Hepatocyte (in vitro differentiated cells): Measurements from ENCODE around the gene SERPINF2. TPM values are rescaled to one million over a fixed set of nuclear protein-coding genes. Genes with fewer than 3 reads are reported as not detected.
A peak's percentile ranks its signal among the peaks of the same experiment; 100 is the strongest.

Experiments
- microRNA counts: library from miRNA; unstranded; fragments of <30 nt; microRNA quantifications from one replicate; lab custom pipeline; 2017
- polyA plus RNA-seq: library from polyadenylated mRNA; unstranded; fragments of >200 nt; fragmentation: Nextera tagmentation; extraction: Ambion mirVana; gene quantifications from 2 replicates; pipeline ENCODE4 v1.2.1, GENCODE V29; 2016
- total RNA-seq: library from RNA; depleted of rRNA; stranded (reverse); fragments of >200 nt; gene quantifications from 2 replicates; pipeline ENCODE4 v1.2.3, GENCODE V29; 2014

The SERPINF2 gene
- total and polyA plus RNA-seq, 2 experiments from 2014 or later: 127 to 164 TPM

MicroRNAs within 50 kb of the gene (microRNA counts, 767-probe panel; counts per million panel counts)
- 8,628 counts per million, percentile 60 among the panel's probes with 10 or more counts for microRNA hsa-miR-22-3p (lab: Ali Mortazavi, UCI)

Other genes with a start within 250 kb of the SERPINF2 start
- 34.7 and 48.4 TPM in 2 replicates for gene INPP5K, start 226.3 kb upstream of the SERPINF2 start, total RNA-seq
- gene INPP5K, start 226.3 kb upstream of the SERPINF2 start, polyA plus RNA-seq: 33.5 and 40.4 TPM in 2 replicates
- gene PITPNA, start 180.1 kb upstream of the SERPINF2 start, total RNA-seq: 25.4 and 26.8 TPM in 2 replicates
- gene PITPNA, start 180.1 kb upstream of the SERPINF2 start, polyA plus RNA-seq: 55.0 and 58.0 TPM in 2 replicates
- 6.0 and 6.1 TPM in 2 replicates for gene SLC43A2, start 114.0 kb upstream of the SERPINF2 start, total RNA-seq
- 9.8 and 10.2 TPM in 2 replicates for gene SLC43A2, start 114.0 kb upstream of the SERPINF2 start, polyA plus RNA-seq
- gene SCARF1, start 97.1 kb upstream of the SERPINF2 start, total RNA-seq: 0.93 and 1.2 TPM in 2 replicates
- 1.0 and 2.0 TPM in 2 replicates for gene SCARF1, start 97.1 kb upstream of the SERPINF2 start, polyA plus RNA-seq
- 10.3 and 13.7 TPM in 2 replicates for gene RILP, start 93.0 kb upstream of the SERPINF2 start, total RNA-seq
- gene RILP, start 93.0 kb upstream of the SERPINF2 start, polyA plus RNA-seq: 9.9 and 11.1 TPM in 2 replicates
- gene PRPF8, start 58.0 kb upstream of the SERPINF2 start, total RNA-seq: 100 and 107 TPM in 2 replicates
- gene PRPF8, start 58.0 kb upstream of the SERPINF2 start, polyA plus RNA-seq: 119 and 125 TPM in 2 replicates
- gene TLCD2, start 32.5 kb upstream of the SERPINF2 start, total RNA-seq: 4.5 and 4.9 TPM in 2 replicates
- 2.0 and 3.0 TPM in 2 replicates for gene TLCD2, start 32.5 kb upstream of the SERPINF2 start, polyA plus RNA-seq
- 16.9 and 24.4 TPM in 2 replicates for gene WDR81, start 18.2 kb upstream of the SERPINF2 start, total RNA-seq
- 24.0 and 27.6 TPM in 2 replicates for gene WDR81, start 18.2 kb upstream of the SERPINF2 start, polyA plus RNA-seq
- gene SERPINF1, start 19.2 kb downstream of the SERPINF2 start, total RNA-seq: 1,201 and 1,404 TPM in 2 replicates
- gene SERPINF1, start 19.2 kb downstream of the SERPINF2 start, polyA plus RNA-seq: 739 and 774 TPM in 2 replicates
- 8.7 and 11.4 TPM in 2 replicates for gene SMYD4, start 87.0 kb downstream of the SERPINF2 start, total RNA-seq
- 8.5 and 9.5 TPM in 2 replicates for gene SMYD4, start 87.0 kb downstream of the SERPINF2 start, polyA plus RNA-seq
- 15.2 and 17.6 TPM in 2 replicates for gene RPA1, start 87.1 kb downstream of the SERPINF2 start, total RNA-seq
- gene RPA1, start 87.1 kb downstream of the SERPINF2 start, polyA plus RNA-seq: 32.4 and 33.6 TPM in 2 replicates